ENCODE results near the gene GLS. TPM values are rescaled to one million over a fixed set of nuclear protein-coding genes. Genes with fewer than 3 reads are reported as not detected.

The GLS gene
- polyA plus RNA-seq, 2 donors: 8.5 to 9.4 TPM

DNA sequence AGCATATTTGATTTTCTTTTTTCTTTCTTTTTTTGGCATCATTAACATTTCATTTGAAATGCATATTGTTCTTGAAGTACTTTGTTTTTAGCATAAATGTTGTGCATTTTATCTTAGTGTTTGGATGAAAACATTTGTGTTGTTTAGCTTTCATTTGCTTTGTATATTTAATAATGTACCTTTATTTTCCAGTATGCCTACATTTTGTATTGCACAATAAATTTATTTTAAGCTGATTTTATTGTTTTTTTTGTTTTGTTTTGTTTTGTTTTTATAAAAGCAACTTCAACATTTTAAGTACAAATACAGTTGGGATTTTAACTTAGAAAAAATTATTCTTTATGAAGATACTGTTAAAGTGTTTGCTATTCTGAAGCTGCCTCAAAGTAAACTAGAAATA lies 54.4 kb downstream of the GLS start:
- no peaks in the 10 kb centered on the region for H3K27me3 ChIP-seq (ENCODE audit: control insufficient read depth in 1 of 2, insufficient read depth in 2 of 2, low read length in 2 of 2)
- H3K9me3 ChIP-seq (ENCODE audit: control insufficient read depth in 2 of 2, insufficient read depth in 1 of 2, low read depth in 1 of 2, low read length in 1 of 2): no peaks in the 10 kb centered on the region
- no peak overlapping the region for H3K4me3 ChIP-seq (ENCODE audit: low read depth in 1 of 2, low read length in 2 of 2)
- no peak overlapping the region for H3K27ac ChIP-seq (ENCODE audit: low read depth in 2 of 2, low read length in 1 of 2)
- H3K4me1 ChIP-seq (ENCODE audit: control insufficient read depth in 2 of 2, insufficient read depth in 2 of 2, low read length in 1 of 2): no peaks in the 10 kb centered on the region
- H3K36me3 ChIP-seq (ENCODE audit: control insufficient read depth in 2 of 2, insufficient read depth in 2 of 2, low read length in 1 of 2): peaks cover 0 to 1% of the 10 kb centered on the region in 2 donors

DNA sequence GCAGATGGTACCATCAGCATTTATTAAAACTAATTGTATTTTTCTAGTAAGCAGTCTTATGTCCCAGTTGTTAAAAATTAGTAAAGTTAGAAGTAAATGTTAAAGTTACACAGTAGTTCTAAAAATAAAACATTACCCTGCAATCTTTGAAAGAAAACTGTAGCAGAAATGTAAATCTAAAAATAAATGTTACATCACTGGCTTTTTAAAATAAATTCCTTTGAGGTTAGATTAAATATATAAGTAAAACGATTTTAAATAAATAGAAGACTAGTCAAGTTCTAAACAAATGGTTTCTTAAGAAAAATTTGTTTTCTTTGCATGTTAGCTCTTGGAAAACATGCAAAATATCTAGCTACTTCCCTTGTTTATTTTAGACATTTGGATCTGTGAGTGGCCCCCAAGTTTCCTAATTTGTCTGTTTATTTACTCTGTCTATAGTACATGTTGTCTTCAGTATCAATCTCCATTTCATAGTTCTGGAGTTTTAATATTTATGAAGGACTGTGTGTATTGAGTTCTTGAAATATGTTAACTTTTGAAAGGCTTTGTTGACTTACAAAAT lies 58.2 kb downstream of the GLS start:
- H3K4me3 ChIP-seq (ENCODE audit: low read depth in 1 of 2, low read length in 2 of 2): no peak overlapping the region
- WGBS, 2 donors: 30 to 31% methylated on average over 1 of the region's 1 CpG
- no peaks in the 10 kb centered on the region for H3K9me3 ChIP-seq (ENCODE audit: control insufficient read depth in 2 of 2, insufficient read depth in 1 of 2, low read depth in 1 of 2, low read length in 1 of 2)
- H3K36me3 ChIP-seq (ENCODE audit: control insufficient read depth in 2 of 2, insufficient read depth in 2 of 2, low read length in 1 of 2): no peaks in the 10 kb centered on the region
- H3K27ac ChIP-seq (ENCODE audit: low read depth in 2 of 2, low read length in 1 of 2): no peak overlapping the region
- H3K27me3 ChIP-seq (ENCODE audit: control insufficient read depth in 1 of 2, insufficient read depth in 2 of 2, low read length in 2 of 2): no peaks in the 10 kb centered on the region
- H3K4me1 ChIP-seq (ENCODE audit: control insufficient read depth in 2 of 2, insufficient read depth in 2 of 2, low read length in 1 of 2): no peaks in the 10 kb centered on the region

DNA sequence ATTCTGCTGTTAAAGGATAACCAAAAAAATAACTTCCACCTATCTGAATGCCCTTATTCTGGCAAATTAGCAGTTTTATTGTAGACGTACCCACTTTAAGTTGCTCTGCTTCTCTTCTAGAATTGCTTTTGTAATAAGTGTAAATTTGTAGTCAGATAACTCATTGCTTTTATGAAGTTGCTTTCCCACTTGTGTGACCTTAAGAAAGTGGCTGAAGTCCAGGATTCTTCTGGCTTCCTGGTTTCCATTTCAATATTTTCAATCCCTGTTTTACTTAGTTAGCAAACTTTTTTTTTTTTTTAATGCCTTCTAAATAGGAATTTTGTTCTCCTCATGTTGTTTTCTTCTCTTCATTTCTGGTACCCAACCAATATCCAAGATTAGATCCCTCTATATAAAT lies 59.8 kb downstream of the GLS start:
- H3K4me1 ChIP-seq (ENCODE audit: control insufficient read depth in 2 of 2, insufficient read depth in 2 of 2, low read length in 1 of 2): no peaks in the 10 kb centered on the region
- no peaks in the 10 kb centered on the region for H3K27me3 ChIP-seq (ENCODE audit: control insufficient read depth in 1 of 2, insufficient read depth in 2 of 2, low read length in 2 of 2)
- WGBS, 2 donors: 66 to 79% methylated on average over 1 of the region's 1 CpG
- H3K4me3 ChIP-seq (ENCODE audit: low read depth in 1 of 2, low read length in 2 of 2): no peak overlapping the region
- no peaks in the 10 kb centered on the region for H3K36me3 ChIP-seq (ENCODE audit: control insufficient read depth in 2 of 2, insufficient read depth in 2 of 2, low read length in 1 of 2)
- no peak overlapping the region for H3K27ac ChIP-seq (ENCODE audit: low read depth in 2 of 2, low read length in 1 of 2)
- no peaks in the 10 kb centered on the region for H3K9me3 ChIP-seq (ENCODE audit: control insufficient read depth in 2 of 2, insufficient read depth in 1 of 2, low read depth in 1 of 2, low read length in 1 of 2)

- no peak overlapping the region for H3K27ac ChIP-seq (ENCODE audit: low read depth in 2 of 2, low read length in 1 of 2)
- H3K36me3 ChIP-seq (ENCODE audit: control insufficient read depth in 2 of 2, insufficient read depth in 2 of 2, low read length in 1 of 2): no peaks in the 10 kb centered on the region
- H3K4me3 ChIP-seq (ENCODE audit: low read depth in 1 of 2, low read length in 2 of 2): no peak overlapping the region
- no peaks in the 10 kb centered on the region for H3K9me3 ChIP-seq (ENCODE audit: control insufficient read depth in 2 of 2, insufficient read depth in 1 of 2, low read depth in 1 of 2, low read length in 1 of 2)
- H3K4me1 ChIP-seq (ENCODE audit: control insufficient read depth in 2 of 2, insufficient read depth in 2 of 2, low read length in 1 of 2): no peaks in the 10 kb centered on the region
- H3K27me3 ChIP-seq (ENCODE audit: control insufficient read depth in 1 of 2, insufficient read depth in 2 of 2, low read length in 2 of 2): no peaks in the 10 kb centered on the region
- WGBS, 2 donors: 94 to 98% methylated on average over 2 of the region's 2 CpGs
These were observed 61.0 kb downstream of the GLS start for GRCh38 chr2:190941571-190941970.

- H3K27ac ChIP-seq (ENCODE audit: low read depth in 2 of 2, low read length in 1 of 2): no peak overlapping the region
- no peak overlapping the region for H3K4me3 ChIP-seq (ENCODE audit: low read depth in 1 of 2, low read length in 2 of 2)
- no peaks in the 10 kb centered on the region for H3K36me3 ChIP-seq (ENCODE audit: control insufficient read depth in 2 of 2, insufficient read depth in 2 of 2, low read length in 1 of 2)
- 91 to 96% methylated on average over 2 of the region's 2 CpGs for WGBS, 2 donors
- H3K27me3 ChIP-seq (ENCODE audit: control insufficient read depth in 1 of 2, insufficient read depth in 2 of 2, low read length in 2 of 2): no peaks in the 10 kb centered on the region
- no peaks in the 10 kb centered on the region for H3K4me1 ChIP-seq (ENCODE audit: control insufficient read depth in 2 of 2, insufficient read depth in 2 of 2, low read length in 1 of 2)
- no peaks in the 10 kb centered on the region for H3K9me3 ChIP-seq (ENCODE audit: control insufficient read depth in 2 of 2, insufficient read depth in 1 of 2, low read depth in 1 of 2, low read length in 1 of 2)
These were observed 62.1 kb downstream of the GLS start for GRCh38 chr2:190942697-190943096.

DNA sequence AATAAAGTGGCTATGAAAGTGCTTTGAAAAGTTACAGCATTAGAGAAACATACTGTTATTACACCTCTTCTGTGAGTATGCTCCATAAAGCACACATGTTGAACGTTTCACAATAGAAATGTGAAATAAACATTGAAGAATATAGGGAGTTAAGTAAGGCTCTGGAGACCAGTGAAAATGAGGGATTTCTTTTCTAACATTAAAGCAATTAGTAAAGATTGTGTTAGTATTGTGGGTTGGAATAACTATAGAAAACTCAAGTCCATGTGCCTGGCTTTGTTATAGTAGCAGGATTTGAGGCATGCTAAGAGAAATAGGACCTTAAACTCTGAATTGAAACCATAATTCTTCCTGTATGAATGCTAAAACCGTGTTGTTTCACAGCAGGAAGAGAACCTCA lies 63.1 kb downstream of the GLS start:
- Histone ChIP-seq H3K9me3 (ENCODE audit: control insufficient read depth in 2 of 2, insufficient read depth in 1 of 2, low read depth in 1 of 2, low read length in 1 of 2) (no peaks in the 10 kb centered on the region), H3K36me3 (ENCODE audit: control insufficient read depth in 2 of 2, insufficient read depth in 2 of 2, low read length in 1 of 2) (no peaks in the 10 kb centered on the region), H3K4me1 (ENCODE audit: control insufficient read depth in 2 of 2, insufficient read depth in 2 of 2, low read length in 1 of 2) (no peaks in the 10 kb centered on the region), H3K27ac (ENCODE audit: low read depth in 2 of 2, low read length in 1 of 2) (no peak overlapping the region), H3K4me3 (ENCODE audit: low read depth in 1 of 2, low read length in 2 of 2) (no peak overlapping the region), H3K27me3 (ENCODE audit: control insufficient read depth in 1 of 2, insufficient read depth in 2 of 2, low read length in 2 of 2) (no peaks in the 10 kb centered on the region)
- 63 to 66% methylated on average over 2 of the region's 2 CpGs for WGBS, 2 donors

GRCh38 chr2:190947141-190947540 lies 66.5 kb downstream of the GLS start:
- Histone ChIP-seq H3K4me1 (ENCODE audit: control insufficient read depth in 2 of 2, insufficient read depth in 2 of 2, low read length in 1 of 2) (no peaks in the 10 kb centered on the region), H3K36me3 (ENCODE audit: control insufficient read depth in 2 of 2, insufficient read depth in 2 of 2, low read length in 1 of 2) (no peaks in the 10 kb centered on the region), H3K9me3 (ENCODE audit: control insufficient read depth in 2 of 2, insufficient read depth in 1 of 2, low read depth in 1 of 2, low read length in 1 of 2) (no peaks in the 10 kb centered on the region), H3K4me3 (ENCODE audit: low read depth in 1 of 2, low read length in 2 of 2) (no peak overlapping the region), H3K27me3 (ENCODE audit: control insufficient read depth in 1 of 2, insufficient read depth in 2 of 2, low read length in 2 of 2) (no peaks in the 10 kb centered on the region), H3K27ac (ENCODE audit: low read depth in 2 of 2, low read length in 1 of 2) (no peak overlapping the region)
- 15 to 20% methylated on average over 1 of the region's 1 CpG for WGBS, 2 donors

DNA sequence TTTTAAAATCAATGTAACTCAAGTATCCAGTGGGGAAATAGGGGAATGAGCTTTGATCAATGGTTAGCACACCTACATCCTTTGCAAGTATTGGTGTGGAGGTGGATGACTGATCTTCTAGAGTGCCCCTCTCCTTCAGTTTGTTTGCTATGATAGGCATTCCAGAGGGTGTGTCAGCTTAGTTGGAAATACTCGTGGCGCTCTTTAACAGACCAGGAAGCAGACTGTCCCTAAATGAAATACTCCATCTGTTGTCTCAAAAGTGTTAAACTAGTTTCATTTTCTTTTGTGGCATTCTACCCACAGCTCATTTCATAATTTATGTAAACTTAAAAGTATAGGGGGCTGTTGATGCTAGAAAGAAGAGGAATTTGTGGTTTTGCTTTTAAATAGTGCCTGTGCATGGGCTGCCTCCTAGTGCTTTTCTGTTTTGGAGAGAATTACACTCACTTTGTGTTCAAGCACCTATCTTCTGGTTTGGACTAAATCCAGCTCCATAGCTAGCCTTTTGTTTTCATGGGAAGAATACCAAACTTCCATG lies 67.2 kb downstream of the GLS start:
- Histone ChIP-seq H3K27me3 (ENCODE audit: control insufficient read depth in 1 of 2, insufficient read depth in 2 of 2, low read length in 2 of 2) (no peaks in the 10 kb centered on the region), H3K9me3 (ENCODE audit: control insufficient read depth in 2 of 2, insufficient read depth in 1 of 2, low read depth in 1 of 2, low read length in 1 of 2) (no peaks in the 10 kb centered on the region), H3K36me3 (ENCODE audit: control insufficient read depth in 2 of 2, insufficient read depth in 2 of 2, low read length in 1 of 2) (no peaks in the 10 kb centered on the region), H3K27ac (ENCODE audit: low read depth in 2 of 2, low read length in 1 of 2) (no peak overlapping the region), H3K4me1 (ENCODE audit: control insufficient read depth in 2 of 2, insufficient read depth in 2 of 2, low read length in 1 of 2) (no peaks in the 10 kb centered on the region), H3K4me3 (ENCODE audit: low read depth in 1 of 2, low read length in 2 of 2) (no peak overlapping the region)
- 5% methylated on average over 2 of the region's 2 CpGs for WGBS, 2 donors

DNA sequence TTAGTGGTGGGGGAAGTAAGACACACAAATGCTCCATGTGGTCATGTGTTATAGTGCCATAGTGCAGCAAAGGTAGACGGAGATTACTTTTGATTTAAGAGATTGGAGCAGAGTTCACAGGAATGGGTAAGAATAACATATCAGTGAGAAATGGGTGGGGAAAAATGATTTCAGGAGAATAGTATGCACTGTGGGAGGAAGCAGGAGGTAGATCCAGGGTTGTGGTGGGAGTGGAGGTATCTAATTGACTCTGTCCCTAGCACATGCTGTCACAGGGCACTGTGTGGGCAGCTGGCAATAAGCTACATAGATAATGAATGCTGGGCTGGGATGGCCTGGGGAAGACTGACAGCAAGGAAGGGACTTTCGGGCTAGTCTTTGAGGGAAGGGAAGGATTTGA lies 68.0 kb downstream of the GLS start:
- no peaks in the 10 kb centered on the region for H3K4me1 ChIP-seq (ENCODE audit: control insufficient read depth in 2 of 2, insufficient read depth in 2 of 2, low read length in 1 of 2)
- no peaks in the 10 kb centered on the region for H3K36me3 ChIP-seq (ENCODE audit: control insufficient read depth in 2 of 2, insufficient read depth in 2 of 2, low read length in 1 of 2)
- WGBS, 2 donors: 68 to 78% methylated on average over 2 of the region's 2 CpGs
- no peaks in the 10 kb centered on the region for H3K27me3 ChIP-seq (ENCODE audit: control insufficient read depth in 1 of 2, insufficient read depth in 2 of 2, low read length in 2 of 2)
- no peaks in the 10 kb centered on the region for H3K9me3 ChIP-seq (ENCODE audit: control insufficient read depth in 2 of 2, insufficient read depth in 1 of 2, low read depth in 1 of 2, low read length in 1 of 2)
- H3K4me3 ChIP-seq (ENCODE audit: low read depth in 1 of 2, low read length in 2 of 2): no peak overlapping the region
- no peak overlapping the region for H3K27ac ChIP-seq (ENCODE audit: low read depth in 2 of 2, low read length in 1 of 2)

GRCh38 chr2:190950566-190950991 lies 70.0 kb downstream of the GLS start:
- Histone ChIP-seq H3K9me3 (ENCODE audit: control insufficient read depth in 2 of 2, insufficient read depth in 1 of 2, low read depth in 1 of 2, low read length in 1 of 2) (no peaks in the 10 kb centered on the region), H3K4me3 (ENCODE audit: low read depth in 1 of 2, low read length in 2 of 2) (no peak overlapping the region), H3K27ac (ENCODE audit: low read depth in 2 of 2, low read length in 1 of 2) (no peak overlapping the region), H3K4me1 (ENCODE audit: control insufficient read depth in 2 of 2, insufficient read depth in 2 of 2, low read length in 1 of 2) (no peaks in the 10 kb centered on the region), H3K36me3 (ENCODE audit: control insufficient read depth in 2 of 2, insufficient read depth in 2 of 2, low read length in 1 of 2) (no peaks in the 10 kb centered on the region), H3K27me3 (ENCODE audit: control insufficient read depth in 1 of 2, insufficient read depth in 2 of 2, low read length in 2 of 2) (no peaks in the 10 kb centered on the region)
- WGBS, 2 donors: 95 to 96% methylated on average over 3 of the region's 3 CpGs
